Stimulated activated CD4-positive, alpha-beta T cell treated with anti-CD3 and anti-CD28 coated beads, Interleukin-15, amount 100 ng/mL, for 24 hours (primary cell): ENCODE measurements around the gene TIGD3.

Experiments
- DNase-seq: peaks from one replicate; pipeline ENCODE4 v3.0.0-alpha.2; 2020

Gene TIGD3

DNA sequence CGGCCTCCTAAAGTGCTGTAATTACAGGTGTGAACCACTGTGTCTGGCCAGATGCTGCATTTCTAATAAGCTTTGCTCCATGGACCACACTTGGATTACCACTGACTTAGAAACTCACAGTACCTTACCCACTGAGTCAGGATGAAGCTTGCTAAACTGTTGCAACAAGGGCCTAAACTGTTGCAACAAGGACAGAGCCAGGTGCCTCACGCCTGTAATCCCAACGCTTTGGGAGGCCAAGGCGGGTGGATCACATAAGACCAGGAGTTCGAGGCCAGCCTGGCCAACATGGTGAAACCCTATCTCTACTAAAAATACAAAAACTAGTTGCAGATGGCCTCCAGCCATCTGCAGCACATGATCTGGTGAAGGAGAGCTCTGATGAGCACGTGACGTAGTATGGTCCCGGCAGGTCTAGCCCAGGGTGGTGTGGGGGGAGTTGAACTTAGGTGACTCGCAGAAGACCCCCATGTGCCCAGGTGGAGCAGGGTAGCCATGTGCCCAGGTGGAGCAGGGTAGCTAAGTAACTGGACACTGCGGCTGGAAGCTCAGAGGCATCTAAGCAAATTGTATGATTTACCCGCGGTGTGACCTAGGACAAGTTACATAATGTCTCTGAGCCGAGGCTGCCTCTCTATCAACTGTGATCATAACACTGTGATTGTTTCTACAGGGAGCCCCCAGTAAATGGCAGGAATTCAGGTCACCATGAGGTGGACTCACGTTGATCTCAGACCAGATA is 19.5 kb downstream of the TIGD3 start:
- DNase-seq = no peak

DNA sequence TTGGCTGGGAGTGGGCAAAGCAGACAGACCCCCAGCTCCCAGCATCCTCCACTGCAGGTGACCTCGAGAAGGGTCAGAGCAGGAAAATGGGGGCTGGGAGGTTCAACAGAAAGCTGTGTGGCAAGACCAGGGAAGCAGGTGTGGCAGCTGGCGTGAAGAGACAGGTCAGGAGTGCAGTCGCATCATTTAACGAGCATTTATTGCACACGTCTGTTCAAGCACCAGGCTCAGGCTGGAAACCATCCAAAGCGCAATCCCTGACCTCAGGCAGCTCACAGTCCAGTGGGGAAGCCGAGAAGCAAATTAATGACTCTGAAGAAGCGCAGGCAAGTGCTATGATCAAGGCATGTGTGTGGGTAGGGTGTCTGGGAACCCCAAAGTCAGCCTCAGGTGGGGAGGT is 20.5 kb downstream of the TIGD3 start:
- no peak for DNase-seq

DNA sequence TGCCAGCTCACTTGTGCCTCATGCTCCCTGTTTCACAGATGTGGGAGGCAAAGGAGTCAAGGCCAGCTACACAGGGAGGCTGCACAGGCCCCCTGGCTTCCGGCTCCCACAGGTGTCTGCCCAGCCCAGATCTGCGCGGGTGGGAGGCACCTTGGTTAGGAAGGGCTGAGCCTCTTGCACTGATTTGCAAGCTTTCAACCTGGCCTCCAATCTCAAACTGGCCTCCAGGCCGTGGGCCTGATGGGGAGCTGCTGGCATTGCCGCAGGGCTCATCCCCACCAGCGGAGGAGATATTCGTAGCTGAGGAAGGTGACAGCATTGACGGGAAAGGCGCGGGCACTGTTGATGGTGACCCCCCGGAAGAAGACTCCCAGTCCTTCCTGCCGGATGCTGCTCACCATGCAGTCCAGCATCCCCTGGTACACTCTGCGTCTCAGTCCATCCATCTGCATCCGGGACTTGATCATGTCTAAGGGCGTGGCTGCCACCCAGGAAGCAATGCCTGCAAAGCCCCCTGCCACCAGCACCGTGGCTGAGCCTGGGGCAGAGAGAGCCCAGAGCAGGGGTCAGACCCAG is 21.7 kb downstream of the TIGD3 start:
- no peak for DNase-seq

DNA sequence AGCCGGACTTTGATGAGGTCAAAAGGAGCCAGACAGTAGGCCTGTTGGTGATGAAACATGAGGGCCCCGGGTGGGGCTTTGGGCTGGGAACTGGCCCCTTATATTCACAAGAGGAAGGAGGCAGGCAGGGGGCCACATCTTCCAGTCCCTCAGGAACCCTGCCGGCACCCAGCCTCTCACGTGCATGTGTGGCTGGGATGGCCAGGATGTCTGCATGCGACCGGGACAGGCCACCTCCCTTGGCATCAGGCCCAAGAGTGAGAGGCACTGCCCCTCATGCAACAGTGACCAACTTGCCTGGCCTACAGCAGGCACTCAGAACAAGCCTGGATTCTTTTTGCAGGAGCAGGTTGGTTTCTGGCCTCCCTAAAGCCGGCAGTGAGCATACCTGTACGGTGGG is 22.5 kb downstream of the TIGD3 start:
- DNase-seq = no peak

DNA sequence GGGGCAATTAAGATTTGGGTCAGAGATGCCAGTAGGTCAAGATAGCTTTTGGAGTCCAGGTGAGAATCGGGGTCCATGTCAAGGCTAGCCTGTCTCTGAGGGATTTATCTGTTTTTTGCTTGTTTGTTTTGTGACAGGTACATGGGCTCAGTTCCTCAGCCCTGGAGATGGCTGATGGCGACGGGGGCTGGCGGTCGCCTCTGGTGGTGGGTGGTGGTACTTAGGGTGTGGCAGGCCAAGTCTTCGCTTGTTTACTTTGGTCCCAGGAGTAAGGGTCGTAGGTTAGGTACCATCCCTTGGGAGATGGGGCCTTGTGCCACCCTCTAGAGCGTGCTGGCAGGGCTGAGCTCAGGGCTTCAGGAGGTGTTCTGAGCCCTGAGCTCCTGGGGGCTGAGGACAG is 23.2 kb downstream of the TIGD3 start:
- no peak for DNase-seq

DNA sequence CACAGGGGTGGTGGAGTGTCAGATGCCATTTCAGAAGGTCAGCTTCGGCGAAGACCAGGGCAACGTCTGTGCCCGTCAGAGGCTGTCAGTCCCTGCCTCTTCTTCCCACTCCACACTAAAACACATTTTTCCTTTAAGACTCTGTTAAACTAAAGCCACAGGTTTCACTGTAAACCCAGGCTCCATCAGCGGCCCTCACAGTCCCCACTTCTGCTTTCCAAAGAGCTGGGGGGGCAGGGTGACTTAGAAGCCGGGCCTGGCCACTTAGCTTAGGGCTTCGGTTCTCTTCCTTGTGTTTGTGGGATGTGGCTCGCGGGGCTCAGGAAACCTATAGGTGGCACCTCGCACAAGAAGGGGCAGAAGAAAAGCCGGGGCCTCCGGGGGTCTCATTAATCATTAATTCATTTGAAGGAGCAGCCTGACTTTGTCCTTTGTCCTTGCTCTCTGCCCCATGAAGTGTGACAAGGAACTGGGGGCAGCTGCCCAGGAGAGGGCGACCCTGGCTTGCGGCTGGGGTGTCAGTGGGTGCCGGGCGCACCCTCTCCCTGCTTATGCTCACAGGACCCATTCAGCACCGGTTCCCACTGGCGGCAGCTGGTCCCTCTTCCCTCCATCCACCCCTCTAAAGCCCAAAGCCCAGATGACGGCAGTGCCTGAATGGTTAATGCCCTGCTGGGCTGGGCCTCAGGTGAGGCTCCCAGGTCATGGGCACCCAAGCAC is 23.8 kb downstream of the TIGD3 start:
- no peak for DNase-seq

DNA sequence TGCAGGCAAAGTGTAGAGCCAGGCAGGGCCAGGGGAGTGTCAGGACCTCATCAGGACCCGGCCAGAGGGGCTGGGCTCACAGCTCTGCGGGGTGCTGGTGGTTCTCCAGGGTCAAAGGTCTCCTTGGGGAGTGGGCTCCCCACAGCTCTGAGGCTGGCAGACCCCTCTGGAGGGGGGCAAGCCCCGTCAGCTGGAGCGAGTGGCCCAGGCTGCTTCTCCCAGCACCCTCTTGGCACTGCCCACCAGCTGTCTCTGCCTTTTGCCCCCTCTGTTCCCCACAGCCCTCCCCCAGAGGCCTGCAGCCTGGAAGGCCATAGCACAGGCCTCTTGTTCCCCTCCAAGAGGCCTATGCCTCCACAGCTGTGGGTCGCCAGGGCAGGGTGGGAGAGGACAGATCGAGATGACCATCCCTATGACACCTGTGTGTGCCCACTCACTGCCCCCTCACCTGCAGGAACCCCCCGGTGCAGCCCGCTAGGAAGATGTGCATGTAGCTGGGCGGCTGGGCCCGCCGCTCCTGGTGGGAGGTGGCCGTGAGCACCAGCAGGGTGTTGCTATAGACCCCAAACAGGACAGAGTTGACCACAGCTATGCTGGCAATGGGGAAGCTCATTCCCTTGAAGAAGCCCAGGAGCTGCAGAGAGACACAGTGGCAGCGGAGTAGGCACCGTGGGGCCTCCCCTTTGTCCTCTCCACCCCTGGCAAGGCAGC is 24.5 kb downstream of the TIGD3 start:
- no peak for DNase-seq

DNA sequence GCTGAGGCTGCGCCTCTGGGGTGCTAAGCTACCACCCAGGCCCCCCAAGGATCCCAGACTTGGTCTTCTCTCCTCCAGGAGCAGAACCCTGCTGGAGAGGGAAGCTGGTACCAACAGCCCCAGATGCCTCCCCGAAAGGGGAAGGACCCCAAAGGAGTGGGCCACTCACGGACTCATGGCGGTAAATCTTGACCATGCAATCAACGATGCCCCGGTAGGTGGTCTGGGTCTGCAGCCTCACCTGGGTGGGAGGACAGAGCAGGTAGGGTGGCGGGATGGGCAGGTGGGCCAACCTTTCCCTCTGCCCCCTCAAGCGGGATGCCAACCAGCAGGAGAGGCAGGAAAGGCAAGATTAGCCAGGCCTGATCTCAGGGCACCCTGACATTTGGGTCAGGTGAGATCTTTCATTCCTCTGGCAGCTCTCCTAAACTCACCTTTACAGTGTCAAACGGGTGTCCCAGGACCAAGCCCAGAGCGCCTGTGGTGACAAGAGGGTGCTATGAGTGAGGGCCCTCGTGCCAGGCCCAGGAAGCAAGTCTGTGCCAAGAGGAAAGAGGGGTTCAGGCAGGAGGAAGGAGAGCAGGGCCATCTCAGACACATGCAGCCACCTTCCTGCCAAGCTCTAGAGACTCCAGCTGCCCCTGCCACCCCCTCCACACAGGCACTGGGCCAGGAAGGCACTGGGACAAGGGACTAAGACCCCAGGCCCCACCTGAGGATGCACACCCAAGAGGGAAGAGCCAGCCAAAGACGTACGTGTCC is 25.3 kb downstream of the TIGD3 start:
- no peak for DNase-seq

DNA sequence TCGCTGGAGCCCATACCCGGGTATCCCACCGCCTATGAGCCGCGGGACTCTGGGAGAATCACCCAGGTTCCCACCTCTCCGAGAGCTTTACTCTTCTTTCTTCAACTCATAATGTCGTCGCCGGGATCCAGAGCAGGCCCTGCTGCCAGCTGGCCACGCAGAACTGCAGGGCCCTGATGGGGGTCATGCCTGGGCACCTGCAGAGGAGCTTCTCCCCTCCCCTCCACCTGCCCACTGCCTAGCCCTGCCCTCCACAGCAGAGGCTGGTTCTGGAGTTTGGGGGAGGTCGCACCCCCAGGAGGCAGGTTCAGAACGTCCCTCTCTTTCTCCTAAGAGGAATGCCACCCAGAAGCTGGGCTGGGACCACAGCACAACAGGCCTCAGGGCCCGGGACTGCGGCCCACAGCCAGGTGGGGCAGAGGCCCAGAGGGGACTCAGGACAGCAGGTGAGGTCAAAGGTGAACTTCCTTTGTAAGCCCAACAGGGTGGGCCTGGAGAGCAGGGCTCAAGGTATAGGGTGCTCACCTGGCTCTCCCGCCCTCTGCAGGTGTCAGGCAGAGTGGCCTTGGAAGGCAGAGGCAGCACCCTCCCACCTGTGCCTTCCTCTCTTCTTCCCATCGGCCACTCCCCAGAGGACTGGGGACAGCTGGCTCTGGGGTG is 26.0 kb downstream of the TIGD3 start:
- no peak for DNase-seq

DNA sequence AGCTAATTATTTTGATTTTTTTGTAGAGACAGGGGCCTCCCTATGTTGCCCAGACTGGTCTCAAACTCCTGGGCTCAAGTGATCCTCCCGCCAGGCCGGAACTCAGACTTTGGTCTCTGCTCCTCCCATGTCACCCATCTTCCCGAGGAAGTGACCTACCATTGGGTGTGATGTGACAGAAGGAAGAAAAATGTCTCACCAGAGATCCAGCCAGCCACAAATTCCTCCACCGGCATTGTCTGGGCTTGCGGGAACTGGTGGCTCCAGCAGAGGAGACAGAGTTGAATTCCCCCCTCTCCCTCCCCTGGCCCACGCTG is 27.1 kb downstream of the TIGD3 start:
- no peak for DNase-seq

DNA sequence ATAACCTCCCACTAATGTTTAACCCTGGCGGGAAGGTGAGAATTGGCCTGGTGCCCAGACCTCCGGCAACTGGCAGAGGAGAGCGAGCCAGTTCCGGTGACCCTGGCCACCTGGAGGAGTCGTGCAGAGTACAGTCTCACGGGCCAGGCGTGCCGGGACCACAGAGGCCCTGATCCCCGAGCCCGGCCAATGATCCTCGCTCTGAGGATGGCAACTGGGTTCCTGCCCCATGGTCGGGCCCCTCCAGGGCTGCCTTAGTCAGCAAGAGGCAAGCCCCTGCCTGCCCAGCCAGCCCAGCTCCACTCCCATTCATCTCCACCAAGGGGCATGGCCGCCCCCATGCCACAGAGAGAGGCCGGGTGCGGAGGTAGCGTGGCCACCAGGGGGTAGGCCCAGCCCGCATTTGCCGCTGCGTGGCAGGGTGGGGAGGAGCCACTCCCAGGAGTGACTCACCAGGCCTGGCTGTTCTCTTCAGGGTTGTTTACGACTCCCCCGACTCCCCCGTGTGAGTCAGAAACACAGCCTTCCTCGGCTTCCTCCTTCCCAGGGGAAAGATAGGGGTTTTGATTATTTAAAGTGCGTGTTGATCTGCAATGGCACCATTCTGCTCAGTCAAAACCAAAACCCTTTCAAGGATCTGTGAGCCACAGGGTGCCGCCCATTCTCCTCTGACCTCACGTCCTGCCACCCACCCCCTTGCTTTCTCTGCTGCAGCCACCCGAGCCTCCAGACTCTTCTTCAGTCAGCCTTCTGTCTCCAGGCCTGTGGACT is 27.7 kb downstream of the TIGD3 start, which contains the start of gene SLC25A45:
SLC25A45 (minus strand) TSS at position 614 of the 771 bp plus-strand sequence. CDS start 695 bp downstream, outside the sequence.
- DNase-seq = peak; percentile 95

DNA sequence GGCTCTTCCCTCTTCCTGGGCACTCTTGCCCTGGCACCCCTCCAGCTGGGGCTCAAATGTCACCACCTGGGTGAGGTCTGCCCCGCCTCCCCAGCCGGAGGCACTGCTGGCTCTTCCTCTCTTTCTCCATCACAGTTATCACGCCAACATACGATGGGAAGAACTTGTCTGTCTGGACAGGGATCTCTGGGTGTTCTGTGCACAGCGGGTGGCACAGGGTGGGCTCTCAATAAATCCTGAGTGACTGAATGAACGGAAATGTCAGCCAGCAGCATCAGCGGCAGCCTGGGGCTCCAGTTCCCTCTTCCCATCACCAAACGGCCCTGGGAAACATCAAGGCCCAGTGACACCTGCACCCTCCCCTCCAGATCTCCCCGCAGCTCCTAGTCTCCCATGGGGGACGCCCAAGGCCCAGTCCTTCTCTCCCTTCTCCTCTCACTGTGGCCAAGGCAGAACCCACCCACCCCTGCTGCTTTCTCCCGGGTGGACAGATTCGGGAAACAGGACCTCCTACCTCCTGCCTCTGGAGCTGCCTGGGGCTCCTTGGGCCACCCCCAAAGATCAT is 28.3 kb downstream of the TIGD3 start:
- peak; percentile 23 for DNase-seq

DNA sequence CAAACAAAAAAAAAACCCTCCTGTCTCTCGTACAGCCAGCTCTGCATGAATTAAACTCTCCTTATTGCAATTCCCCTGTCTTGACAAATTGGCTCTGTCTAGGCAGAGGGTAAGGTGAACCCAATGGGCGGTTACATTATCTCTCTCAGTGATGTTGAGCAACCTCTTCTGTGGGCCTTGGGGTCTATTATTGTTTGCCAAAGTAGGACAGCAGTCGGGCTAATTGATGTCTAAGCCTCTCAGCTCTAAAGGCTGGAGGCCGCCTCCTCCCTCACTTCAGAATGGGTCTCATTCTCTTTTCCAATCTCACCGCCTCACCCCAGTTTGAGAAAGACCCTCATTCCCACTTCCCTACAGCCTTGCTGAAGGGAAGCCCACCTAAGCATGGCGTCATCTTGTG is 29.2 kb downstream of the TIGD3 start:
- DNase-seq = no peak

DNA sequence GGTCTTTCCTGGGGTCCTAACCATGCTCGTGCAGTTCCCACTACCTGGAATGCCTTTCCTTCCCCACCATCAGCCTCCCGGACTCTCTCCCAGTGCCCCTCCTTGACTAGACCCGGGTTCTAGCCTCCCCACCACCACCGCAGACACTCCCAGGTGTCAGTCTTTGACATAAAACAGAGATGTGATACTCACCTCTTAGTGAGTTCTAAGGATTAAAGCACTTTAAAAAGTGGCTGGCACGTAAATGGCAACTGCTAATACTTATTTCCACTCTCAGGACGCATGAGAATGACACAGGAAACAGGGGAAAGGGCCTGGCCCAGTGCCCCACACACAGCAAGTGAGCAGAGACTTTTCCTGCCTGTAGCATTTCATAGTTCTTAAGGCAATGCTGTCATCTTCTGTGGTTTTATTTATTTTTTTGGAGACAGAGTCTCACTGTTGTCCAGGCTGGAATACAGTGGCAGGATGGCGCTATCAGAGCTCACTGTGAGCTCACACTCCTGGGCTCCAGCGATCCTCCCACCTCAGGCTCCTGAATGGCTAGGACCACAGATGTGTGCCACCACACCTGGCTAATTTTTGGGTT is 29.8 kb downstream of the TIGD3 start:
- DNase-seq = peak; percentile 32

DNA sequence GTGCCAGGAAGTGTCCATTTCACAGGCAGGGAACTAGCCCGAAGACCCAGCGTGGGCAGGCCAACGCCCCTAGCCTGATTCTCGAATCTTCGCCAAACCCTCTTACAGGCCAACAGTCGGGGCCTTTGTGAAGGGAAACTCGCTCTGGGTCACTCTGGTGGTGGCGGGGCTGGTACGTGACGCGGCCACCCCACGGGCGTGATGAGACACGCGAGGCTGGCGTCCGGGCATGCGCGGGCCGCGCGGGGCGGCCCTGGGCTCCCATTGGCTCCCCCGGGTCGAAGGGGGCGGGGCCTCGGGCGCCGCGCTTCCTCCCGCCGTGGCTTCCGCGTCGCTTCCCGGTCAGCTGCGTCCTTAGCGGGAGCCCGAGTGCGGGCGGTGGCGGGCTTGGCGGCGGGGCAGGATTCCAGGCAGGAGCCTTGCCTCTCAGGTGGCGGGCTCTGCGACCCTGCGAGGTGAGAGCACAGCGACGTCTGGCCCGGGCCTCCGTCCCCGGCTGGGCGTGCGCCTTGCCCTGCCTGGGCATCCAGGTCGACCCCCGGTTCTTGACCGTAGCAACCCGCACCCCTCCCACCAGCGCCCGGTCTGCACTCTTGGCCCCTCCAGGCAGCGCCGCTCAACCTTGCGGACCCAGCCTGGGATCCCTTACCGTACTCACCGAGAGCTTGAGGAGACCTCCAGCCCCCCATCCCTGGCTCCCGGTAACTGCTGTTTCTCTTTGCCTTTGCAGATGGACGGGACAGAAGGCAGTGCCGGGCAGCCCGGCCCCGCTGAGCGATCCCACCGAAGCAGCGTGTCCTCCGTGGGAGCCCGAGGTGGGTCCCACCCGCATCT is 32.0 kb downstream of the TIGD3 start, which contains the start of gene FRMD8:
FRMD8 (plus strand) TSS at position 331 of the 834 bp plus-strand sequence; CDS start at position 731, 400 bp downstream.
- DNase-seq = peak; percentile 90

DNA sequence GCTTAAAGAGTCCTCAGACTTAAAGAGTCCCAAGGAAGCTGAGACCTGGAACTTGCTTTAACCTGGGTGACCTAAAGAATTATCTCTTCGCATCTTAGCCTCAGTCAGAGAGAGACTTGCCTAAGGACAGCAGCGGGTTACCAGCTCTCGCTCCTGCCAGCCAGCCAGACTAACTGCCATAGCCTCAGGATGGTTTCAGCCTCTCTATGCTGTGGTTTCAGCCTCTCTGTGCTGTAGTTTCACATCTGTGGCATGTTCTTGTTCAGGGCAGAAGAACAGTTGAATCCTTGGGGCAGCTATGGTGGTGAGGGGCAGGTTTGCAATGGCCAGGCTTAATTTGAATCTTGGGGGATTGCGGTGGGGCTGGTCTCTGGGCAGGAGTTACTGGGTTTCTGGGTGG is 34.2 kb downstream of the TIGD3 start:
- no peak for DNase-seq

DNA sequence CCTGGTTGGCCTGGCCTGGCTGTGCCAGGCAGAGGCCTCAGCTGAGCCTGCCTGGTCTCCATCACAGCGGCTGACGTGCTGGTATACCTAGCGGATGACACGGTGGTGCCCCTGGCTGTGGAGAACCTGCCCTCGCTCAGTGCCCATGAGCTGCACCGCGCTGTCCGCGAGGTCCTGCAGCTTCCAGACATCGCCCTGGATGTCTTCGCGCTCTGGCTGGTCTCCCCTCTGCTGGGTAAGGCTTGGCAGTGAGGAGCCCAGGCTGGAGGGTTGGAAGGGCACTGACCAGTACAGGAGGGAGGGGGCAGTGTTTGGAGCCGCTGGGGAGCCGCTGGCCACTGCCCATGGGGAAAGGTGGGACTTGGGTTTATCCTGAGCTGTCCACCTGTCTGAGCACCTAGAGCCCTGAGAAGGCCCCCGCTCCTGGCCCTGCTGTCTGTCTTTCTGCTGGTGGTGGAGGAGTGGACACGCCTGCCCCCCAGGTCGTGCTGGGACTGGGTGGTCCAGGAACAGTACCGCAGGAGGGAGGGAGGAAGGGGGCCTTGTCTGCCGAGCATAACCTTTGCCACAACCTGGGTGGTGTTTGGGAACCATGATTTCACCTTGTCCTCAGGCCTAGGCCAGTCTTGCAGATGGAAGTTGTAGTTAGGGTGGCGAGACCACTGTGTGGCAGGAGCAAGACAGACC is 34.9 kb downstream of the TIGD3 start:
- no peak for DNase-seq

DNA sequence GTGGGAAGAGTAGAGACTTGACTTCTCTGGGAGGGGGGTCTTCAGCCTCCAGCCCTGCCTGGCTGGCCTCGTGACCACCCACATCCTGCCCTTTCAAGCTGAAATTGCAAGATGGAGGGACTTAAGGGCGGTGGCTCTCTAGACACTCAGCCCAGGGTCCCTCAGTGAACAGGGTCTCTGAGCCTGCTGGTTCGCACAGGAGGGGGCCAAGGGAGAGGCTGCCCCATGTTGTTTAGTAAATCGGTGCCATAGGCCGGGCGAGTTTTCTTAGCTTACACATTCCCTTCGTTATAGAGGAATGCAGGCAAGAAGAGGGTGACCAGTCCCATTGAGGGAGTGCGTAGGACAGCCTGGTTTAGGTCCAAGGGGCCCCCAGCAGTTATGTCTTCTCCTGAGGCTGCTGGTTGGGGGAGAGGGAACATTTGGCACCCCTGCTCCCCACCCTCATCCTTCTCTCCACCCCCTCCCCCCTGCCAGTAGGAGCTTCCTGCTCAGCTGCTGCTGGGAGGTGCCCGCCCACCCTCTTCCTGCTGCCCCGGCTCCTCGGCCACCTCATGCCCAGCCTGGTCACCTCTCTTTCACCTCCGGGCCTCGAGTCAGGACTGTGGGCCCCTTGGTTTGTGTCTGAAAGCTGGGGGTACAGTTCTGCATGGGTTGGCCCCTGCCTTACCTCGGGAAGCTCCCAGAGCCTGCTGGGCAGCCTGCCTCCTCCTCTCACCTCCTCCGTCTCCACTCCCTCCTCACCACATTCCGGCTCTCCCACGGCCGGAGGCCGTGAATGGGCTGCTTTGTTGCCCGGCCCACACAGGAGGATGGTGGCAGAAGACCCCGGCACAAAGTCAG is 35.8 kb downstream of the TIGD3 start:
- DNase-seq = no peak
